Glutamatergic neuron (in vitro differentiated cells): Measurements from ENCODE around the gene SFXN2. TPM values are rescaled to one million over a fixed set of nuclear protein-coding genes. Genes with fewer than 3 reads are reported as not detected.
A peak's percentile ranks its signal among the peaks of the same experiment; 100 is the strongest.
"Not testable (repeated sequence)": the region's sequence is repeated elsewhere in the genome, so short reads cannot be mapped to it uniquely, and the experiment has no call there.

Experiments used
- DNase-seq: peaks from one replicate; pipeline ENCODE4 v3.0.0; 2022
- H3K27ac Mint-ChIP-seq: one replicate; pipeline ENCODE4 v1.8.0; 2020; ENCODE audit warnings: mild to moderate bottlenecking, mixed read lengths, inconsistent platforms; ENCODE audit not compliant: unreplicated experiment
- H3K27me3 Mint-ChIP-seq: one replicate; pipeline ENCODE4 v1.8.0; 2020; ENCODE audit warnings: mild to moderate bottlenecking, moderate library complexity, mixed read lengths, inconsistent platforms; ENCODE audit not compliant: unreplicated experiment
- H3K36me3 Mint-ChIP-seq: one replicate; pipeline ENCODE4 v1.8.0; 2020; ENCODE audit warnings: mild to moderate bottlenecking, mixed read lengths, inconsistent platforms; ENCODE audit not compliant: unreplicated experiment
- H3K4me1 Mint-ChIP-seq: one replicate; pipeline ENCODE4 v1.8.0; 2020; ENCODE audit warnings: mild to moderate bottlenecking, low read depth, mixed read lengths, inconsistent platforms; ENCODE audit not compliant: unreplicated experiment
- H3K4me3 Mint-ChIP-seq: one replicate; pipeline ENCODE4 v1.8.0; 2020; ENCODE audit warnings: mild to moderate bottlenecking, mixed read lengths, inconsistent platforms; ENCODE audit not compliant: unreplicated experiment
- H3K9me3 Mint-ChIP-seq: one replicate; pipeline ENCODE4 v1.8.0; 2020; ENCODE audit warnings: mild to moderate bottlenecking, moderate library complexity, mixed read lengths, inconsistent platforms; ENCODE audit not compliant: unreplicated experiment
- total RNA-seq: library from RNA; stranded (reverse); fragmentation: NEBNext Ultra II Directional; extraction: Animal tissue kit (Norgen Biotek cat#: 25700); gene quantifications from one replicate; pipeline ENCODE4 v1.2.1, GENCODE V29; 2021; ENCODE audit not compliant: unreplicated experiment
- TF ChIP-seq, protein P1 (sequence below): fragments of 200-600 bp; sonication (generic); IDR thresholded peaks from one replicate; pipeline ENCODE4 v1.5.0; 2021; ENCODE audit not compliant: partially characterized antibody, unreplicated experiment

Gene SFXN2
- total RNA-seq, 1 donor from 2014 or later = 5.4 TPM

DNA sequence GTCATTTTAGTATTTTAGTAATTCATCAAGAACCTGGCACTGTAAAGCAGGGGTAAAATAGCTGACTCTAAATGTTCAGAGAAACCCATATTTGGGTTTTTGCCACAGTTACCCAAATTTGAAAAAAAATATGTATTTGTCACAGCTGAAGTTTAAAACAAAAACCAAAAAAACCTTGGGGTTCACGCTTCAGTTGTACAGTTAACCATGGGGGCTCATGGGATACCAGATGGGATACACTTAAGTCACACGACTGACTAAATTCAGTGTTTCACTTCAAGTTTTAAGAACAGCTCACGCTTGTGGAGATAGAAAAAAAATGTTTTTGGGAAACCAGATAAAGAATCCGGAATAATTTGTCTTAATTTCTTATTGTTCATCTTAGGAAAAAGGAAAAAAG, 2.3 kb upstream of the SFXN2 start:
- H3K36me3 Mint-ChIP-seq = no peaks in the 10 kb centered on the region
- H3K9me3 Mint-ChIP-seq = peaks cover 7% of the 10 kb centered on the region
- peaks cover 12% of the 10 kb centered on the region for H3K4me1 Mint-ChIP-seq
- TF ChIP-seq, protein P1, sequence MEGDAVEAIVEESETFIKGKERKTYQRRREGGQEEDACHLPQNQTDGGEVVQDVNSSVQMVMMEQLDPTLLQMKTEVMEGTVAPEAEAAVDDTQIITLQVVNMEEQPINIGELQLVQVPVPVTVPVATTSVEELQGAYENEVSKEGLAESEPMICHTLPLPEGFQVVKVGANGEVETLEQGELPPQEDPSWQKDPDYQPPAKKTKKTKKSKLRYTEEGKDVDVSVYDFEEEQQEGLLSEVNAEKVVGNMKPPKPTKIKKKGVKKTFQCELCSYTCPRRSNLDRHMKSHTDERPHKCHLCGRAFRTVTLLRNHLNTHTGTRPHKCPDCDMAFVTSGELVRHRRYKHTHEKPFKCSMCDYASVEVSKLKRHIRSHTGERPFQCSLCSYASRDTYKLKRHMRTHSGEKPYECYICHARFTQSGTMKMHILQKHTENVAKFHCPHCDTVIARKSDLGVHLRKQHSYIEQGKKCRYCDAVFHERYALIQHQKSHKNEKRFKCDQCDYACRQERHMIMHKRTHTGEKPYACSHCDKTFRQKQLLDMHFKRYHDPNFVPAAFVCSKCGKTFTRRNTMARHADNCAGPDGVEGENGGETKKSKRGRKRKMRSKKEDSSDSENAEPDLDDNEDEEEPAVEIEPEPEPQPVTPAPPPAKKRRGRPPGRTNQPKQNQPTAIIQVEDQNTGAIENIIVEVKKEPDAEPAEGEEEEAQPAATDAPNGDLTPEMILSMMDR = no peak
- H3K27me3 Mint-ChIP-seq = peaks cover 5% of the 10 kb centered on the region
- peak overlapping the region; percentile 88 for H3K4me3 Mint-ChIP-seq
- DNase-seq = no peak
- H3K27ac Mint-ChIP-seq = no peak overlapping the region

DNA sequence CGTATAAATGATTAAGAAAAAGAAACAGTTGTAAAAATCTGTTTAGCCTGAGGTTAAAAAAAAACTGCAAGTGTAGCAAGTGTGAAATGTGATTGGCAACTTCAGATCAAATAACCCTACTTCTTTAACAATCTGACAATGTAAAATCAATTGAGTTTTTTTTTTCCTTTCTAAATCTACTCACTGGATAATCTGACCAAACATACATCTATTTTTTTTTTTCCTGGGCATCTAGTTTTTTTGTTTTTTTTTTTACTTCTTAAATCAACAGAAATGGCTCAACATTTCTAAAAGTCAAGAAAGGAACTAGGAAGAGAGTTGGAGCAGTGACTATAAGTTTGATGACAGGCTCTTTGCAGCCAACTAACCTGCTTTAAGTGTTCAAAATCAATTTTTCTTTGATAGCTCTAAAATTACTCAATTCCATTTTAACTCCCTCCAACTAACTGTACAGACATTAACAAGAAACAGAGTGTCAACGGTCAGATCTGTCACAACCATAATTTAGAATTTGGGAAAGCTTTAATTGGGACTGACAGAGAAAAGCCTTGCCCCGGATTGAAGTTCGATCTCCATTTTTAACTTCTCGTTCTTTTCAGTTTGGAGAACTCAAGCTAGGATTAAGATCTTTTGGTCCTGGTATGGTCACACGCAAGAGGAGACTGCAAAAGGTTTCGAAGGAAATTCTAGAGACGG, 1.4 kb upstream of the SFXN2 start:
- Mint-ChIP-seq H3K4me3 (peak overlapping the region; percentile 88), H3K27ac (peak overlapping the region; percentile 85), H3K36me3 (no peaks in the 10 kb centered on the region), H3K27me3 (peaks cover 5% of the 10 kb centered on the region), H3K9me3 (peaks cover 7% of the 10 kb centered on the region), H3K4me1 (peaks cover 16% of the 10 kb centered on the region)
- TF ChIP-seq, protein P1 = no peak
- no peak for DNase-seq

- Mint-ChIP-seq H3K27ac (peak overlapping the region; percentile 85), H3K9me3 (peaks cover 7% of the 10 kb centered on the region), H3K4me1 (peaks cover 18% of the 10 kb centered on the region), H3K4me3 (peak overlapping the region; percentile 88), H3K36me3 (no peaks in the 10 kb centered on the region), H3K27me3 (peaks cover 5% of the 10 kb centered on the region)
- TF ChIP-seq, protein P1 = peak; percentile 70
- no peak for DNase-seq
These were observed 960 bp upstream of the SFXN2 start for GRCh38 chr10:102713539-102713813.

DNA sequence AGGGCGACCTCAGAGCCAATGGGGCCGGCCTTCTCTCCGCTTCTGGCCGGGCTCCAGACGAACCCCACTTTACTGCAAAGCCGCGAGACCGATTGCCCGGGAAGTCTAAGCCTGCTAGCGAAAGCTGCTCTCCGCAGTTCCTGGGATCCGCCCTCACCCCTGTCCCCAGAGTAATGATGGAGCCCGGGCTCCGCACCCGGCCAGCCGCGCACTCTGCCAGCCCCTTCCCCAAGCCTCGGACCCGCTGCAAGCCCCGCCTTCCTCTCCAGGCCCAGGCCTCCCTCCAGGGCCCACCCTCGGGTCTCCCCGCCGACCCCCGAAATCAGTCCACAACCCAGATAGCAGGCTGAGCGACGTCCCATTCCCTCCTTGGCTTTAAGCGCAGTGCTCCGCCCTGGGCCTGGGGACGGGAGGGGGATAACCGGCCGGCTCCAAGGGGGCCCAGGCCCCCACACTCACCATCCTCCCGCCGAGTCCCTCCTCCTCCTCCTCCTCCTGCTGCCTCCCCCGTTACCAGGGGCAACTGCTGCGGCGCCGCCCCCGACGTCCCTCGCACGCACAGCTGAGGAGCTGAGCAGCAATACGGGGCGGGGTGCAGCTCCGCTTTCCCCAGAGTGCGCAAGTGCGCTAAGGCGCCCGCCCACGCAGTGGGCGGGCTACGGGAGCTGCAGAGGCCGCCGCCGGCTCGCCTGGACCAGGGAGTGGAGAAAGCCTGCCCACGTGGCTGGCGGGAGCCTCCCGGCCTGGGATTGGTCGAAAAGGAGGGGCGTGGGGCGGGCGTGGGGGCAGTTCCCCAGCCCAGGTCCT, 419 bp upstream of the SFXN2 start, which contains the start of gene ARL3:
Gene ARL3 (minus strand): TSS at position 584 of the 807 bp plus-strand sequence. CDS start 122 bp downstream, at position 462.
- Mint-ChIP-seq H3K36me3 (no peaks in the 10 kb centered on the region), H3K27ac (peak within 1 kb of the TSS; percentile 85), H3K4me1 (peaks cover 20% of the 10 kb centered on the region), H3K9me3 (peaks cover 11% of the 10 kb centered on the region), H3K4me3 (peak within 1 kb of the TSS; percentile 88), H3K27me3 (peaks cover 5% of the 10 kb centered on the region)
- TF ChIP-seq, protein P1 = no peak
- DNase-seq = peak; percentile 97

DNA sequence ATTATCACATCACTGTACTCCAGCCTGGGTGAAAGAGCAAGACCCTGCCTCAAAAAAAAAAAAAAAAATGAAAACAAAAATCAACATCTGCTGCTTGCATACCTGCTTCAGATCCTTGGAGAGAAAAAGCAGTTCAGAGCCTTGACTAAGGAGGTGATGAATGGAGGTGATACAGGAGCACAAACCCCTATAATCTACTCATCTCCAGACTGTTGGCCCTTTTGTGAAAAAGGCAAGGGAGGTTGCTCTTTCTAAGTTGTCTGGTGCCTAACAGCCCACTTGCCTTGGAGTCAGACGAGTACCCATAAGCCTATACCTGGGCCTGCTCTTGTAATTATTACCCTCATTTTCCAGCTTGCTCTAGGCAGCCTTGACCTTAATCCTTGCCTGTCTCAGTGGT, 1.4 kb downstream of the SFXN2 start:
- H3K4me3 Mint-ChIP-seq = peak overlapping the region; percentile 53
- no peaks in the 10 kb centered on the region for H3K36me3 Mint-ChIP-seq
- peaks cover 12% of the 10 kb centered on the region for H3K9me3 Mint-ChIP-seq
- peaks cover 5% of the 10 kb centered on the region for H3K27me3 Mint-ChIP-seq
- H3K27ac Mint-ChIP-seq = peak overlapping the region; percentile 60
- DNase-seq = no peak
- peaks cover 20% of the 10 kb centered on the region for H3K4me1 Mint-ChIP-seq
- TF ChIP-seq, protein P1 = no peak

GRCh38 chr10:102716900-102717565, 2.6 kb downstream of the SFXN2 start:
- H3K4me3 Mint-ChIP-seq = not testable (repeated sequence)
- H3K9me3 Mint-ChIP-seq = peaks cover 12% of the 10 kb centered on the region
- H3K4me1 Mint-ChIP-seq = peaks cover 19% of the 10 kb centered on the region

More at GRCh38 chr10:102716900-102717565, 2.6 kb downstream of the SFXN2 start:
- not testable (repeated sequence) for H3K27me3 Mint-ChIP-seq, DNase-seq, H3K36me3 Mint-ChIP-seq
- peak overlapping the region; percentile 33 for H3K27ac Mint-ChIP-seq
